Cortex of kidney (tissue), 1 donor: ENCODE measurements around the gene LHFPL2.

ENCODE experiments used
- DNase-seq: peaks from one replicate; lab custom pipeline; 2025; lab: John Stamatoyannopoulos, UW

The LHFPL2 gene

DNA sequence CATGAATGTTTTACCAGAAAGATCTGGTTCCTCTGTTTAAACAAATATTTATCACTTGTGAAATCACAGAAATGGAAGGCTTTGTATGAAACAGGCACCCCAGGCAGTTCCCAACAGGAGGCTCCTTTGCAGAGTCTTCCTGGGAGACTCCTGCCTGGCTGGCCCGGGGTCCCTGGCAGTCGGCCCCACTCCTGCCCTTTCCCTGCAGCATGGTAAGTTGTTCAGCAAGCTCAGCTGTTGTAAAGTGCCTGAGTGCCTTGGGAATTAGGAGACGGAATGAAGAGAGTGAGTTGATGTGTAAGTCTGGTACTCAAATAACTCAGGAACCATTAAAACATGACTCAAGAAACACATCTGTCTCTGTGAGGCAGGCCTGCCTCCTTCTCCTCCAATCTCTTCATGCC is 17.5 kb upstream of the LHFPL2 start:
- no peak for DNase-seq

DNA sequence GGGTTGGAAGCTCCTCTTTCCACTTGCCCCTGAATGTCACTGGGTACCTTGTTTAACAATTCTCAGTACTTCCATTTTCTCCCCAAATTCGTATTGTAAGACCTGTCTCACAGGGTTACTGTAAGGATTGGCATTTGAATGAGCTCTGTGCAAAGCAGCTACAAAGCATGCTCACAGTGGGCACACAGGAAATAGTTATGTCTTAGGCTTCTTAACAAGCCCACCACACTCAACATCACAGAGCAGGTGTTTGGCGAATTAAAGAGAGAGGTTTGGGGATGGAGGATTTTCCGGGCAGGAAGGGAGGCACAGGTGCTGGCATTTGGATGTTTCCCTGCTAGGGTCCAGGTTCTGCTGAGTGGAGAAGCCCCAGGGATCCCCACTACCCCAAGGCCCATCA is 17.0 kb upstream of the LHFPL2 start:
- DNase-seq, result no peak

DNA sequence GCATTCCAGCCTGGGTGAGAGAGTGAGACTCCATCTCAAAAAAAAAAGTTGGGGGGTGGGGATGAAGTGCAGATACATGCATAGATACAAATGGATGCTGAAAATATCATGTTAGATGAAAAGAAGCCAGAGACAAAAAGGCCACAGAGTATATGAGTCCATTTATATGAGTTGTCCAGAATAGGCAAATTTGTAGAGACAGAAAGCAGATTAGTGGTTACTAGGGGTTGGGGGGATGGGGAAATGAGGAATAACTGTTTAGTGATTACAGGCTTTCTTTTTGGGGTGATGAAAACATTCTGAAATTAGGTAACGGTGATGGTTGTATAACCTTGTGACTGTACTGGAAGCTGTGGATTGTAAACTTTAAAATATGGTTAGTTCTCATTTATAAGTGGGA is 13.8 kb upstream of the LHFPL2 start:
- DNase-seq, result no peak

DNA sequence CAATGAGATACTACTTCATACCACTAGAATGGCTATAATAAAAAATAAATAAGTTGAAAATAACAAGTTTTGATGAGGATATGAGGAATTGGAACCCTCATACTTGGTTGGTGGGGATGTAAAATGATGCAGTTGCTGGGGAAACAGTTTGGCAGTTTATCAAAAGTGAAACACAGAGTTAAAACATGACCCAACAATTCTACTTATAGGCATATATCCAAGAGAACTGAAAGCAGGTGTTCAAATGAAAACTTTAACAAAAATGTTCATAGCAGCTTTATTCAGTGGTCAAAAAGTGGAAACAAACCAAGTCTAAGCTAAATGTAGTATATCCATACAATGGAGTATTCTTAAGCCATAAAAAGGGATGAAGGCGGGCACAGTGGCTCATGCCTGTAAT is 13.1 kb upstream of the LHFPL2 start:
- DNase-seq, result no peak

DNA sequence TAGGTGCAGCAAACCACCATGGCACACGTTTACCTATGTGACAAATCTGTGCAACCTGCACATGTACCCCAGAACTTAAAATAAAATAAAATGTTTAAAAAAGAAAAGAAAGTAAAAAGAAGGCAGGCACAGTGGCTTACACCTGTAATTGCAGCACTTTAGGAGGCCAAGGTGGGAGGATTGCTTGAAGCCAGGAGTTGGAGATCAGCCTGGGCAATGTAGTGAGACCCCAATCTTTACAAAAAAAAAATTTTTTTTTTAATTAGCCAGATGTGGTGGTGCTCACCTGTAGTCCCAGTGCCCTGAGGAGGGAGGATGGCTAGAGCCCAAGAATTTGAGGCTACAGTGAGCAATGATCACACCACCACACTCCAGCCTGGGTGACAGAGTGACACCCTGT is 12.5 kb upstream of the LHFPL2 start:
- DNase-seq, result no peak

DNA sequence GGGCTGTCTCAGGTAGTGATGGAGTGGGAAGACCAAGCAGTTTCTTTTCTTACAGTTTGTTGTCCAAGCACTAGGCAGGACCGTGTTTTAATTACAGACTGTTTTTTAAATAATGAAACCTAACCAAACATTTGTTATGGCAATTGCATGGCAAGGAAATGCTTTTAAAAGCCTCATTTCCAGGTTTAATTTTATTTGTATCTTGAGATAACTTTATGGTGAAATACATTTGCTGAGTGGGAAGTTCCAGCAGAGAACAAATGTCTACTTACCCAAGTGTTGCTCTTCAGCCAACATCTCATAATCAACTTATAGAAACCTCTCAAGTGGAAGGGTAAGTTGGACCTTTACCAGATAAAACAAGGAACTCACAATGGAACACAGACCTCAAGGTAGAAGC is 11.8 kb upstream of the LHFPL2 start:
- no peak for DNase-seq

DNA sequence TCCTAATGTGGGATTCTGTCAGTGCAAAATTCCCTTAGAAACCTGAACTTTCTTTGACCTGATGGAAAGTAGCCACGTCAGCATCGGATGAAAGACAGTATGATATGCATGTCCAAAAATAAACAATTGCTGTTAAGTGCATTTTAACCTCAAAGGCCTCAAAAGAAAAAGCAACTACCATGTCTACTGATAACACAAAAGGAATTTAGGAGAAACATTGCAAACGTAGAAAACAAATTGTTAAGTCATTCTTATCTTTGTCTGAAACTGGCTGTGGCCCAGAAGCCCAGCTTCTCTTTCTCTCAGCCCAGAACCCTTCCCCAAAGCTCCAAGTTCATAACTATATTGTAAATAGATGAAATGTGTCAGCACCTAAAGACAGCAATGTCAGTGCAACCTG is 11.1 kb upstream of the LHFPL2 start:
- no peak for DNase-seq

DNA sequence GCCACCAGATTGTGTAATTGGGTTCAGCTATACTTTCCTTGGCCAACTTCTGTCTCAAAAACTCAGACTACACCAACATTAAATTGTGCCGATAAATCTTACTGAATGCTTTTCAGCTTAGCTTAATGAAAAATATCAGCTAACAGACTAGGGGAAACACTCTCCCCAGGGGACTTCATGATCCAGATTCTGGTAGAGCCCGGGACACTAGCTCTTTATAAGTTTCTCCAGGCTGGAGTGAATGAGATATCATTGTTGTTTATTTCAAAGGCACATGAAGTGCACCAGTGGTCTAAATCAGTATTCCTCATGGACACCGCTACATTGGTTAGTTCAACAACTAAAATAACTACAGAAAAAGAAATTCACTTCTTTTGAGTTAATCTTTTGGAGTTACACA is 10.5 kb upstream of the LHFPL2 start:
- no peak for DNase-seq

DNA sequence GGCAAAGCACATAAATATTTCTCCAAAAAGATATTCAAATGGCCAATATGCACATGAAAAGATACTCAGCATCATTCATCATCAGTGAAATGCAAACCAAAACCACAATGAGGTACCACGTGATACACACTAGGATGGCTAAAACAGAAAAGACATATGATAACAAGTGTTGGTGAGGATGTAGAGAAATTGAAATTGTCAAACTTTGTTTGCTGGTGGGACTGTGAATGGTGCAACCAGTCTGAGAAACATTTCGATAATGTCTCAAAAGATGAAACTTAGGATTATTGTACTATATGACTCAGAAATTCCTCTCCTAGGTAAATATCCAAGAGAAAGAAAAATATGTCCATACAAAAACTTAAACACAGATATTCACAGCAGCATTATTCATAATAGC is 8.6 kb upstream of the LHFPL2 start:
- no peak for DNase-seq

DNA sequence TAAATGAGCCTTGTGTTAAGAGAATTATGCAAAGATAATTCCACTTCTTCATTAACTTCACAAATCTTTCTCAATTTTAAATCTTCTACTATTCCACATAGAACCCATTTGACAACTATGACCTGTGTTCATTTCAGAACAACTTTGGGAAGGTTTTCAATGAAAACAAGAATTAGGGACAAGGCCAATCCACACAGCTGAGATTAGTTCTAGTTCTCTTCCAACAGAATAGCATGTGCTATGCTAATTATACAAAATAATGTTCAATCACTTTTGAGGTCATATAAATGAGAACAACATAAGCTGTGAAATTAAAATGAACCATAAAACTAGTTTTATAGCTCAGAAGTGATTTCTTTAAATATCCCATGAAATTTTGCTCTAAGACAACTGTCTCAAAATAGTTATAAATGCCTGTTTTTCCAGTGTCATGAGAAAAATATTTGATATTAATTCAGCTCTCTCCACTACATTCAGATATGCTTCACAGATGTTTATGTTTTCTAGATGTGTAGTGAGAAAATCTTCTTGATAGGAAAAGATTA is 7.2 kb upstream of the LHFPL2 start:
- DNase-seq, result no peak

DNA sequence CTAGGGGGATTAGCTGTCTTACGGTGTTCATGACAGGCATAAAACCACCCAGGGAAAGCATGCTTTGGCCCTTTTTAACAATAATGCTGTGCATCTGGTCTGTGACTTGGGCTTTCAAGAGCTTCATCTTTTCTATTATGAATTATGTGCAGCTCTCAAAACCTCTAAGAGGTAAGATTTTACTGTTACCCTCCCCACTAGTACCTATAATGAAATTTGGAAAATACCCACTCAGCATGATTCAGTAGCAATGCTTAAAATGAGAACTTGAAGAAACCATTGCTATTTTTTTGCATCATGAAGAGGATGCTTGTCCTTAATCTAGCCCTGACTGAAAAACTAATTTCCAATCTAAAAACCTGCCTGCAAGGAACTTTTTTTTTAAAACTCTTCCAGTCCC is 5.8 kb upstream of the LHFPL2 start:
- no peak for DNase-seq

DNA sequence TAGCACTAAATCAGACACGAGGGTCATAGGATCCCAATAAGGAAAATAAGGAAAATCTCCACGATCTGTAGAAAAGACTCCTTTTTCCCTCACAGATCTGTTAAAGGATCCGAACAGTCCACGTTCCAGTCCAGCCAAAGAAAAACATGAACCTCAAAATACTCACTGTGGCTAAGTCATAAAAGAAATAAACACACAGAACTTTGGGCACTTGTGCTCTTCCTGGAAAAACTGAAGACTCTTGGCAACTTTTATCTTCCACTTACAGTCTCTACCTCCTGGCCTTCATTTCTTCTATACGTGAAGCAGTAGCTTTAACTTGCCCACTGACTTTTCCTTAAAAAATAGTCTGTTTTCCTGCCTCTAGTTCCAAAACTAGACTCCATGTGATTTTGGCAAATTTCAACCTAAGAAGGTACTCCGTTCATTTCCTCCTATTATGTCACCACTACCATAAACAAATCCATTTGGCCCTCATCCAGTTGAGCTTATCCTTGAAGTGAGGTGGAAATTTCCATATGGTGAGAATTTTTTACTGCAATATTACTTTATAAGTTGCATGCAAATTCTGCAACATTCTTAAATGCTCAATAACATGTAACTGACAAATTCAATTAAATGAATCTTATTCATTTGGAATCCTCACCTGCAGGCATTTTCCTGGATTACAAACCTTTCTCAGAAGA is 5.3 kb upstream of the LHFPL2 start:
- no peak for DNase-seq

DNA sequence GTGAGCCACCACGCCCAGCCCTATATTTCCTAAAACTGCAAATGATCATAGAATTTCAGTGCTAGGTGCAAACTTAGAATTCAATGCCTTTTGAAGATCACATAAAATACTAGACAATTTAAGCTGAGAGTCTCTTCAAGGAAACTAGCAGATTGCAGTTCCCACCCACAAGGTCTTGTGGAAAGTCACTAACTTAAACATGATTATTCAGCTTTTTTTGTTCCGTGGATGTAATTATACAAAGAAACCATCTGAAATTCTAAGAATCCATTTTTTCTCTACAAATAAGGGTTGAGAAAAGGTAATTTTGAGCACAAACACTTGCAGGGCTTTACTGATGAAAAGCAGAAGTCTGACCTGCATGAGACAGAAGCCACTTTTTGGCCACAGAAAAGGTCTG is 4.5 kb upstream of the LHFPL2 start:
- no peak for DNase-seq

DNA sequence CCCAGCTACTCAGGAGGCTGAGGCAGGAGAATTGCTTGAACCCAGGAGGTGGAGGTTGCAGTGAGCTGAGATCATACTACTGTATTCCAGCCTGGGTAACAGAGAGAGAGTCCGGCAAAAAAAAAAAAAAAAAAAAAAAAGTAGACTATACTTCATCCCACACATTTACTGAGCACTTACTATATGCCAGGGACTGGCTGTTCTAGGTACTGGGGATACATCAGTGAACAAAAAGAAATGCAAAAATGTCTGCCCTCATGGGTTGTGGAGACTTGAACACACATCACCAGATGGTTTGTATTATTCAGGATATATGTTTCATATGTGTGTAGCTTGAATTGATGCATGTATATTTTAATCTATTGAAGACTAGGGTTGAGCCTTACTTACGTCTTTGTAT is 2.9 kb upstream of the LHFPL2 start:
- DNase-seq, result no peak

DNA sequence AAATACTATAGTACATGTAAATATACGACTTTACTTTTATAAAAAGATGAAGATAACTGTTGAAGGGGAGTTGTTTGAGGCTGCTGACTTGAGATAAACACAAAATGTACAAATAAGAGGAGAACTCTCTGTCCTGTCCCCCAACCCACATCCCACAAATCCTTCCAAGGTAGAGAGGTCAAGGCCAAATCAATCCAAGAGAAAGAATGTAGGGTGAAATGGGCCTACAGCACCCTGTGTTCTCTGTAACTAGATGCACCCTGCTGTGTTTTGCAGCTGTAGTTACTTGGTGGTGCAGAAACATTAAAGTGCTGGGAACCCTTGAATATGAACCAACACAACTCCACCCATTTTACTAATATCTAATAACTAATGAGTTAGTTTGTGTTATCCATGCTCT is 2.0 kb upstream of the LHFPL2 start:
- no peak for DNase-seq

DNA sequence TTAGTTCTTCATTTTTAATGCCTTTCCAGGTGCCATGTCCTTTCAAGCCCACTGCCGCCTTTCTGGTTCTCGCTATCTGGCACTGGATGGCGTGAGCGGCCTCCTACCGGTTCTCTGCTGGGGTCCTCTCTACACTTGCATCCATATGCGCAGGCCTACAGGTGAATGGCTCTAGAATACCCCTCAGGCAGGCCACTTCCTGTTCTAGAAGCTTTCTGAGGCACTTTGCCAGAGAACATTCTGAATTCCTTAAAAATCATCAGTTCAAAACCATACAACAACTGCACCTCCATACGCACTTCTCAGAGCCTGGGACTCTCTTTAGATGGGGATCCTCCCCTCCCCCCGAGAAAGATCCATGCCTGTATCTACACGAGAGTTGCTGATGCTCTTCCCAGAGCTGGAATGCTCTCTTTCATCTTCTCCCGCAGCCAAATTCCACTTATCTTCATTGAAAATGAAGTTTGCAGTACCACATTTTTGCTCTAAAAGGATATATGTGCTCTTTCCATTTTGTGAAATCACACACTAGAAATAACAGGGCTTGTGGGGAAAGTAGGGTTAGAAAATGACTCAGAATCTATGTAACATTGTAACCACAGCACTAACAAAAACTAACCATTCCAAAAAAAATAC is 1.4 kb upstream of the LHFPL2 start:
- DNase-seq, result no peak

DNA sequence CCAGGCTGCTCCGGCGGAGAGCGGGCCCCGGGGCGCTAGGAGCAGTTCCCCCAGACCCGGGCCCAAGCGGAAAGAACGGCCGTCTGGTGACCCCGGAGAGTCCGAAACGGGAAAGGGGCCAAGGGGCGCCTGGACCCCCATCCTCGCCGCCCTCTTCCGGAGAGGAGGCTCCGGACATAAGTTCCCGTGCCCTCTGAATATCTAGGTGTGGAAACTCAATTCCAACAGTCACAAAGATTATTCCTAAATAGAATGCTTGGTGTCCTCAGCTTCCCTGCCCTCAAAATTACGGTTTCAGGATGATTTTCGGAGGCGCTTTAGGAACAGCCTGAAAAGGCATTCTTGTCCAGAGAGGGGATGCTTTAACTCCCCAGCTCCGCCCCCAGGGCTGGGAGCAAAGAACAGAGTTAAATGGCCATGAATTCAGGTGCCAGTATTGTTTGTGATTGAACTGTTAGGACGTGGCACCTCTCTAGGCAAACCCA is 681 bp upstream of the LHFPL2 start:
- no peak for DNase-seq

DNA sequence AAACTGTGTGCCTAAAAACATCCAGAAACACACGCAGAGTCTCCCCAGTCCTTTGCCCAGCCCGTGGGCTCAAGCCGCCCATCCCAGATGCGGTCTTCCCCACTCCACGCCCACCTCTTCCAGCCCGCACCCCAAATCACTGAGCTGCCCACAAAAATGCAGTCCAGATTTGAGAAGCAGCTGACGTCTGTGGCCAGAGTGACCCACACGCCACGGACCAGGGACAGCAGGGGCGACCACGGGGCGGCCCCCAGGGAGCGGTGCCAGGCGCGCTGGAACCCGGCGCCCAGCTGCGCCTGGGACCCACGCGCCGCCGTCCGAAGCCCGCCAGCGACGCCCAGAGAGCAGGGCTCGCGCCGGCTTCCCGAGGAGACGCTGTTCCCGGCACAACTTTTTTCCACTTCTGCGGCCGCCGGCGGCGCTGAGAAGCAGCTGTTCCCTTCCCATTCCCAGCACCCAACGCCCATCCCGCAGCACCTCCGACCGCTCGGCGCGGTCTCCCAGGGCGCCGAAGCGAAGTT is 674 bp downstream of the LHFPL2 start:
- DNase-seq, result no peak

DNA sequence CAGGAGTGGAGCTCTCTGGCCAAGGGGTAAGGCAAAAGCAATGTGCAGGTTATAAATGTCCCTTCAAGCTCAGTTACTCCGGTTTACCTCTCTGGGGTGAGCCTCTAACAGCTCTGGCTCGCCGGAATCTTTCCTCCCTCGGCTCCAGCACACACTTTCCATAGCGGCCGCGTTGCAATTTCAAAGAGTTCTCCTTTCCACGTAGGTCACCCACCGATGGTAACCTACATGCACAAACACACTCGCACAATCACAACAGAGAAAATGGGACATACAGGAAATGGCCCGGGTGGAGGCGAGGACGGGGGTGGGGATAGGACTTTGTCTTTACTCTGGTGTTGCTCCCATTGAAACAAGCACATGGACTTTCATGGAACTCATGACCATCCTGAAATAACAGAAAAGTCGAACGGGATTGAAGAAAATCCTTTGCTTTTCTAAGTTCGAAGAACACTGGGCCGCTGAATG is 1.2 kb downstream of the LHFPL2 start:
- no peak for DNase-seq

DNA sequence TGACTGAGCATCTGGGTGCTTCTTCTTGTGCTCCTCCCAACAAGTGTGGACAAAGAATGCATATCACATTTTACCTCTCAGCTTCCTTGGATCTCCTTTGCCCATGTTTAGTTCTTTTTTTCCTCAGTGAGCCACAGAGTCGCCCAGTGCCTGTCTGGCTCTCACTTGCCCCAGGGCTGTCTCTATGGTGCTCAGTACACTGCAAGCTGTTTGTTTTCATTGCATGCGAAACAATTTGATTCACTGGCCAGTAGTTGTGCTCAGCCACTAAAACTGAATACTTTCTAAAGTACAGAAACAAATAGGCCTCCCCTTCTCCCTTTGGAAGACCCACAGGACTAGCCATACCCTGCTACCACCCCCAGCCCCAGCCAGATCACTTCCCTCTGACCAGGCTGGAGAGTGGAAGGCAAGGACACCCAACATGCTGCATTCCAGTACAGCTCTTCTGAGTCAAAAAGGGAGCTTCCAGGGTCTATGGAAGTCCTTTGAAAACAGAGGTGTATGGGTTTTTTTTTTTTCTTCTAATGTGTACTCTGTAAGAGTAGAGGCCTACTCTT is 3.8 kb downstream of the LHFPL2 start:
- DNase-seq, result no peak

DNA sequence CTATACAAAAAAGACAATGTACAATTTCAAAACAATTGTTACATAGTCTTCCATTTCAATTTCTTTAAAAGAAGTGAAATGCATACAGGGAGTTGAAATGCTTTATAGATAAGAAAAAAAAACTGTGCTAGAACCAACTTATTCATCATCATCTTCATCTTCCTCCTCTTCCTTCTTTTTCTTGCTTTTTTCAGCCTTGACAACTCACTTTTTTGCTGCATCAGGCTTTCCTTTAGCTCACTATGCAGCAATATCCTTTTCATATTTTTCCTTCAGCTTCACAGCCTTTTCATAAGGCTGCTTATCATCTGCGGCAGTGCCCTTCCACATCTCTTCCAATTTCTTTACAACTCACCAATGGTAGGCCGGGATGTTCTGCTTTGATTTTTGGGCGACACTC is 4.4 kb downstream of the LHFPL2 start:
- DNase-seq, result no peak

DNA sequence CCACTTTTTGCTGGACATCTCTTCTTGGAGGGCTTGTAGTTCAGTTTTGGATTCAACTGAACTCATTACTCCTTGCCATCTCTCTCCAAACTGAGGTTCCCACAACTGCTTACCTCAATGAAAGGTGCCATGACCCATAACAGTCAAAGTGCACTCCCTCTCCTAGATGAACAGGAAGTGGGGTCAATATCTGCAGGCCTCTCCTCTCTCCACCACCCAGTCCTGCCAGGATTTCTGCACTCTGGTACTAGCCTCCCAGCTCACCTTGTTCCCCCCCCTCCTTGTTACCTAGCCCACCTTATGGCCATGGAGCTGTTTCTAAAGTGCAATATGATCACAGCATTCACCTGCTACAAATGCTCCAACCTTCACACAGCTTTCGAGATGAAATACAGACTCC is 5.9 kb downstream of the LHFPL2 start:
- DNase-seq, result no peak
